Gastroesophageal sphincter (tissue), 3 donors: Measurements from ENCODE around the gene PRAC2.

Experiments used
- CTCF ChIP-seq, 4 experiments: fragments of 200-600 bp in 2 of 4; fragments of 450-650 bp in 2 of 4; sonication (generic) in 1 of 4; IDR thresholded peaks; one replicate each; pipeline ENCODE4 v1.5.1; 2017 to 2019; ENCODE audit warnings: antibody characterized with exemption in 4 of 4, mild to moderate bottlenecking in 2 of 4, moderate library complexity in 2 of 4
- POLR2A ChIP-seq, 2 donors: fragments of 450-650 bp; IDR thresholded peaks; one replicate each; pipeline ENCODE4 v1.6.1; 2017; ENCODE audit warnings: antibody characterized with exemption in 2 of 2, mild to moderate bottlenecking in 2 of 2, moderate library complexity in 1 of 2

- TF ChIP-seq CTCF (IDR thresholded peaks at IDR 0.05): no peak
- no peak for TF ChIP-seq POLR2A (IDR thresholded peaks at IDR 0.05)
Observed at GRCh38 chr17:48767263-48767774, 44.3 kb downstream of the PRAC2 start.
